Measurements from ENCODE around the gene POFUT2.
A peak's percentile ranks its signal among the peaks of the same experiment; 100 is the strongest.

Gene POFUT2

GRCh38 chr21:45278156-45278911 lies 9.4 kb downstream of the POFUT2 start:
- no peak for DNase-seq (ENCODE audit: low read depth in 1 of 2, low spot score in 1 of 2)
- no peak for TF ChIP-seq JUND (IDR thresholded peaks at IDR 0.05; ENCODE audit: low read depth)
- in situ Hi-C loops (cut with HindIII; ENCODE audit: low pct_unique_long_range_greater_than_20kb, low sequenced_read_pairs), result no loop called here

- in situ Hi-C loops (cut with HindIII; ENCODE audit: low pct_unique_long_range_greater_than_20kb, low sequenced_read_pairs), result no loop called here
- DNase-seq (ENCODE audit: low read depth in 1 of 2, low spot score in 1 of 2), result no peak
- TF ChIP-seq JUND (IDR thresholded peaks at IDR 0.05; ENCODE audit: low read depth), result no peak
Measured at GRCh38 chr21:45277101-45278045, 10.3 kb downstream of the POFUT2 start.

GRCh38 chr21:45276596-45276995 lies 11.1 kb downstream of the POFUT2 start:
- in situ Hi-C loops (cut with HindIII; ENCODE audit: low pct_unique_long_range_greater_than_20kb, low sequenced_read_pairs), result no loop called here
- no peak for DNase-seq (ENCODE audit: low read depth in 1 of 2, low spot score in 1 of 2)

GRCh38 chr21:45270306-45270821 lies 17.3 kb downstream of the POFUT2 start:
- in situ Hi-C loops (cut with HindIII; ENCODE audit: low pct_unique_long_range_greater_than_20kb, low sequenced_read_pairs), result no loop called here
- DNase-seq (ENCODE audit: low read depth in 1 of 2, low spot score in 1 of 2), result peak in 1 of 2 experiments; percentile 66

More at GRCh38 chr21:45276596-45276995, 11.1 kb downstream of the POFUT2 start:
- no peak for TF ChIP-seq JUND (IDR thresholded peaks at IDR 0.05; ENCODE audit: low read depth)

GRCh38 chr21:45269861-45270260 lies 17.8 kb downstream of the POFUT2 start:
- DNase-seq (ENCODE audit: low read depth in 1 of 2, low spot score in 1 of 2), result no peak
- no peak for TF ChIP-seq JUND (IDR thresholded peaks at IDR 0.05; ENCODE audit: low read depth)
- in situ Hi-C loops (cut with HindIII; ENCODE audit: low pct_unique_long_range_greater_than_20kb, low sequenced_read_pairs), result no loop called here

More at GRCh38 chr21:45270306-45270821, 17.3 kb downstream of the POFUT2 start:
- no peak for TF ChIP-seq JUND (IDR thresholded peaks at IDR 0.05; ENCODE audit: low read depth)

- in situ Hi-C loops (cut with HindIII; ENCODE audit: low pct_unique_long_range_greater_than_20kb, low sequenced_read_pairs), result no loop called here
- TF ChIP-seq JUND (IDR thresholded peaks at IDR 0.05; ENCODE audit: low read depth), result no peak
Measured at GRCh38 chr21:45267390-45267760, 20.3 kb downstream of the POFUT2 start.

GRCh38 chr21:45266518-45267389 lies 20.9 kb downstream of the POFUT2 start:
- no peak for TF ChIP-seq JUND (IDR thresholded peaks at IDR 0.05; ENCODE audit: low read depth)
- in situ Hi-C loops (cut with HindIII; ENCODE audit: low pct_unique_long_range_greater_than_20kb, low sequenced_read_pairs), result no loop called here
- no peak for DNase-seq (ENCODE audit: low read depth in 1 of 2, low spot score in 1 of 2)

More at GRCh38 chr21:45267390-45267760, 20.3 kb downstream of the POFUT2 start:
- no peak for DNase-seq (ENCODE audit: low read depth in 1 of 2, low spot score in 1 of 2)

GRCh38 chr21:45265721-45266517 lies 21.8 kb downstream of the POFUT2 start:
- in situ Hi-C loops (cut with HindIII; ENCODE audit: low pct_unique_long_range_greater_than_20kb, low sequenced_read_pairs), result no loop called here
- no peak for TF ChIP-seq JUND (IDR thresholded peaks at IDR 0.05; ENCODE audit: low read depth)
- no peak for DNase-seq (ENCODE audit: low read depth in 1 of 2, low spot score in 1 of 2)

GRCh38 chr21:45264912-45265515 lies 22.7 kb downstream of the POFUT2 start:
- in situ Hi-C loops (cut with HindIII; ENCODE audit: low pct_unique_long_range_greater_than_20kb, low sequenced_read_pairs), result no loop called here
- no peak for TF ChIP-seq JUND (IDR thresholded peaks at IDR 0.05; ENCODE audit: low read depth)
- DNase-seq (ENCODE audit: low read depth in 1 of 2, low spot score in 1 of 2), result no peak

- TF ChIP-seq JUND (IDR thresholded peaks at IDR 0.05; ENCODE audit: low read depth), result no peak
- in situ Hi-C loops (cut with HindIII; ENCODE audit: low pct_unique_long_range_greater_than_20kb, low sequenced_read_pairs), result no loop called here
- no peak for DNase-seq (ENCODE audit: low read depth in 1 of 2, low spot score in 1 of 2)
Measured at GRCh38 chr21:45264146-45264911, 23.4 kb downstream of the POFUT2 start.
